Stimulated activated CD4-positive, alpha-beta T cell treated with anti-CD3 and anti-CD28 coated beads, Interleukin-2, amount 100 ng/mL, for 48 hours (primary cell): ENCODE results near the gene COA1.
A peak's percentile ranks its signal among the peaks of the same experiment; 100 is the strongest.
"Not testable (repeated sequence)": the region's sequence is repeated elsewhere in the genome, so short reads cannot be mapped to it uniquely, and the experiment has no call there.

Experiments
- DNase-seq, 2 donors: peaks; one replicate each; pipeline ENCODE4 v3.0.0-alpha.2; 2020

COA1 gene

GRCh38 chr7:43729214-43729923 lies at the start of gene COA1:
Gene COA1 (minus strand): TSS chr7:43729523. CDS start chr7:43648614, 80,909 bp downstream.
- peak; percentile 73 to 77 for DNase-seq

GRCh38 chr7:43778293-43779044 lies 49.1 kb upstream of the COA1 start:
- DNase-seq = not testable (repeated sequence)

DNA sequence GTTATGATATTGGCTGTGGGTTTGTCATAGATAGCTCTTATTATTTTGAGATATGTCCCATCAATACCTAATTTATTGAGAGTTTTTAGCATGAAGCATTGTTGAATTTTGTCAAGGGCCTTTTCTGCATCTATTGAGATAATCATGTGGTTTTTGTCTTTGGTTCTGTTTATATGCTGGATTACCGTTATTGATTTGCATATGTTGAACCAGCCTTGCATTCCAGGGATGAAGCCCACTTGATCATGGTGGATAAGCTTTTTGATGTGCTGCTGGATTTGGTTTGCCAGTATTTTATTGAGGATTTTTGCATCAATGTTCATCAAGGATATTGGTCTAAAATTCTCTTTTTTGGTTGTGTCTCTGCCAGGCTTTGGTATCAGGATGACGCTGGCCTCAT lies 45.9 kb upstream of the COA1 start:
- DNase-seq = not testable (repeated sequence)

- DNase-seq = not testable (repeated sequence)
These were observed 43.9 kb upstream of the COA1 start for GRCh38 chr7:43773268-43773667.

DNA sequence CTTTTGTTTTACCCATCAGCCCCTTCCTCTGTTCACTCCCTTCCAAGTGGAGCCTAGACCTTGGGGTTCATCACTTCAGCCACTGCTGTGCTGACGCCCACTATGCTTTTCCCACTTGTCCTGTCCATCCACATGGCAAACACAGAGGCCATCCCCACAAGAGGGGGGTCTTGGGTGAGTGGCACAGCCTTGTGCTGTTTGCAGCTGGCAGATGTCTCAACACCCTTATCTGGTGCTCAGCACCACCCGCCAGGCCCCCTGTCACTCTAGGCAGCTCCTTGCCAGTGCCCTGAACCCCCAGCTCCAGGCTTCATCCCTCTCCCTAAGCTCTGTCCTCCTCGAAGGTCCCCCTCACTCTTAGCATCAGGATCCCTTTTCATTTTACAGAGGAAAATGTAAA lies 42.2 kb upstream of the COA1 start:
- no peak for DNase-seq

- DNase-seq = no peak
These were observed 41.8 kb upstream of the COA1 start for GRCh38 chr7:43771128-43771527.

- DNase-seq = no peak
These were observed 40.6 kb upstream of the COA1 start for GRCh38 chr7:43769791-43770465.

DNA sequence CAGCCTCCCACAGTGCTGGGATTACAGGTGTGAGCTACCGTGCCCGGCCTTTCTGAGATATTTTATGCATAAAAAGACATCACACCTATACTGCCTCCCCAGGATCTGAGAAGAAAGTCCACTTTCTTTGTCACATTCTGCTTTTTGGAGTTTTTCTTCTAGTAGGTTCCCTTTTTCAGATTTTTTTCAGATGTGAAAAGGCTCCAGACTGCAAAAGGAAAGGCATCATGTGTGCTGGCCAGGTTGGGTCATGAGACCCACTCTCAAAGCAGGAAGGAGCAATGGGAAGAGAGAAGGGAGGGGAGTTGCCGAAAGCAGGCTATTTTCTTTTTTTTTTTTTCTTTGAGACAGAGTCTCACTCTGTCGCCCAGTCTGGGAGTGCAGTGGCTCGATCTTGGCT lies 40.0 kb upstream of the COA1 start:
- no peak for DNase-seq

DNA sequence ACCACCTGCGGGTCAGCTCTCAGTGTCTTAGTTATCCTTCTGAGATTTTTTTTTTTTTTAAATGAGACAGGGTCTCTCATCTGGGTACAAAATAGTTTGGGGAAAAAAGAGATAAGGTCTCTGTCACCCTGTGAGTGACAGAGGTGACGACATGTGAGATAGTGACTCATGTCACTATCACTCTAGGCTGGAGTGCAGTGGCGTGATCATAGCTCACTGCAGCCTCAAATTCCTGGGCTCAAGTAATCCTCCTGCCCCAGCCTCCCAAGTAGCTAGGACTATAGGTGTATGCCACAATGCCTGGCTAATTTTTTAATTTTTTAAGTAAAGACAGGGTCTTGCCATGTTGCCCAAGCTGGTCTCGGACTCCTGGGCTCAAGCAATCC lies 39.6 kb upstream of the COA1 start:
- DNase-seq = no peak

DNA sequence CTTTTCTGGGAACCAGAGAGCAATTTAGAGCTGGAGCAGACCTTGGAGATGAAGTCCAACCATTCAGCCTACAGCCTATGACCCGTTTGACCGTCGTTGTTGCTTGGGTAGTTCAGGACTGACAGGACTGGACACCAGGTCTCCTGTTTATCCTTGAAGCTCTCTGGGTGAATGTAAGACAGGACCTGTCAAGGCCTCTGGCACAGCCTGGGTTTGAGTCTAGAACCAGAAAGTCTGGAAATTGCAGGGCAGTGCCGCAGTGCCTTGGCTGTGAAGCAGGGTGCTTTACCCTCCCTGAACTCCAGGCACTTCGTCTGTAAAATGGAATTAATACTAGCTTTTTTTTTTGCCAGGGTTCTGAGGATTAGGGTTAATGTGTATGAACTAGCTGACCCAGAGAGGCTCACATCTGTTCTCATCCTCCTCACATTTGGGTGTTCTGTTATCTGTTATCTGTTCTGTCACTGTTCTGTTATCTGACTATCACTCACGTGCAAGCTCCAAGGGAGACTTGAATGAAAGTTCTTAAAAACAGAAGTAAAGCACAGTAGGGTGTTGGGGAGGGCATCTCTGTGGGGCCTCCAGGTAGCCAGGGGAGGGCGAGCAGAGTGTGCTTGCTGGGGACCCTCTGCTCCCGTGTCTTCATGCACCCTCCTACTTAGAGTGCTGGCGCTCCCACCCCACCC lies 39.0 kb upstream of the COA1 start:
- no peak for DNase-seq

DNA sequence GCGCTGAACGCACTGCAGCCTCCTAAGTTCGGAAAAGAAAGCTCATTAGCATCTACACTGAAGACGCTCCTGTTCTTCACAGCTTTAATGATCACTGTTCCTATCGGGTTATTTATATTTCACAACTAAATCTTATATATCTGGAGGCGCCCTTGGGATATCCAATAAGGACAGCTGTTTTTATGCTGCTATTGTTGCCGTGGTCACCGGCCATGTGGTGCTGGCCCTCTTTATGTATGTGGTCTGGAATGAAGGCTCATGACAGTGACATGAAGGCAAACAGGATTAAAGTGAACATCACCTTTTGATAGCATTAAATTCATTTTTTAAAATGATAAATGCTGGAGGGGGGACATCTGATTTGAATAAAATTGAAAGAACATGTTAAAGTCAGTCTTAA lies 38.0 kb upstream of the COA1 start:
- no peak for DNase-seq

DNA sequence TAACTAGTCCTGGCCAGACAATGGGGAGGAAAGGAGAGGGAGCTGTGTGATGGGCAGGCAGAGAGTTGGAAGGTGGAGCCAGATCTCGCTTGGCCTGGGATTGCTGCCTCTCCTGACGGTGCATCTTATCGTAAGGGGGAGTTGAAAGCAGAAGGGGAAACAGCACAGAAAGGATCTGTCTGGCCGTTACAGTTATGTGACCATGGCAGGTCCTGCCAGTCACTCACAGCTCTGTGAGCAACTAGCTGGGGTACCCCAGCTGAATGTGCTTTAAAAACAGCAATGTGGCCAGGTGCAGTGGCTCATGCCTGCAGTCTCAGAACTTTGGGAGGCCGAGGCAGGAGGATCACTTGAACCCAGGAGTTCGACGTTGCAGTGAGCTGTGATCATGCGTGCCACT lies 37.2 kb upstream of the COA1 start:
- no peak for DNase-seq

DNA sequence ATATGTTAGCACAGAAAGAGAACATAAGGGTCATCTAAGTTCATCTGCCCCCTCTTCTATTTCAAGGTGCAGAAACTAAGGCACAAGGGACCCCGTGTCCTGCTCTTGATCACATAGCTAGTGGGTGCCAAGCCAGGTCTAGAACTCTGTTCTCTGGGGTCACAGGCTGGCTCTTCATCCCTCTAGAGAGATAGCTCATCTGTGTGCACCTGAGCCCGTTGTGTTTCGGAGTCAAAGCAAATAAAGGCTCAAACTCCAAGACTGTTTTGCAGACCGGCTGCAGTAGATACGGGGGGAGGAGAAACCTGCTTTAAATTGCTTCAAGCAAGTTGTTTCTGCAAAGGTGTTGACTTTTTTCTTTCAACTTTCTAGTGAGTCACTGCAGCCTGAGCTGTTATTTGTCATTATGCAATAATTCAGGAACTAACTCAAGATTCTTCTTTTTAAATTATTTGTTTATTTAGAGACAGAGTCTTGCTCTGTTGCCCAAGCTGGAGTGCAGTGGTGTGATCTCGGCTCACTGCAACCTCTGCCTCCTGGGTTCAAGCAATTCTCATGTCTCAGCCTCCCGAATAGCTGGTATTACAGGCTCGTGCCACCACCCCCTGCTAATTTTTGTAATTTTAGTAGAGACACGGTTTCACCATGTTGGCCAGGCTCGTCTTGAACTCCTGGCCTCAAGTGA lies 35.6 kb upstream of the COA1 start:
- no peak for DNase-seq

GRCh38 chr7:43764039-43764761 lies 34.9 kb upstream of the COA1 start:
- DNase-seq = peak; percentile 34 to 47

DNA sequence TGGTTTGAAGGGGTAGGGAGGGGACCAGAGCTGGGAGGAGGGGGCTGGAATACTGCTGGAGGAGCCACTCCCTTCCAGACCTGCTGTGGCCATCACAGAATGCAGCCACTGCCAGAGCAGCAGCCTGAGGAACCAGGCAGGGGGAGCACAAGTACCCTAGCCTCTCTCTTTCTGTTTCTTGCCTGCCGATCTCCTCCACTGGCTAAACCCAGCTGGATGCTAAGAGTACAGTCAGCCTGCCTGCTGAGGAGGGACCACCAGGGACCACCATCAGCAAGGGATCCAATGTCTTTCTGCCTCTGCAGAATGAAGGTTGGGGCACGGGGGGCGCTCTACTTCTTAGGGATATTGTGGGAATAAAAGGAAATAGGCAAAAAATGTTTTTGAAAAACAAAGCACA lies 33.9 kb upstream of the COA1 start:
- no peak for DNase-seq

GRCh38 chr7:43761938-43762692 lies 32.8 kb upstream of the COA1 start:
- no peak for DNase-seq

- no peak for DNase-seq
These were observed 32.1 kb upstream of the COA1 start for GRCh38 chr7:43761382-43761781.

DNA sequence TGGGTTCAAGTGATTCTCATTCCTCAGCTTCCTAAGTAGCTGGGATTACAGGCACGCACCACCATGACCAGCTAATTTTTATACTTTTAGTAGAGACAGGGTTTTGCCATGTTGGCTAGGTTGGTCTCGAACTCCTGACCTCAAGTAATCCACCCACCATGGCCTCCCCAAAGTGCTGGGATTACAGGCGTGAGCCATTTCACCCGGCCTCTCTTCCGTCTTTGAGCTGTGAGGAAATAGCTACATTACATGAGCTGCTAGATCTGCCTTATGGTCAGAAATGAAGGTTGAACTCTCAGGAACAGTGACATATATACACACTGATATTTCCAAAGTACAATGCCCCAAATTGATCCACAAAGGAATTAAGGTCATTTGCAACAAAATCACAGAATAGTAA lies 31.5 kb upstream of the COA1 start:
- DNase-seq = no peak

DNA sequence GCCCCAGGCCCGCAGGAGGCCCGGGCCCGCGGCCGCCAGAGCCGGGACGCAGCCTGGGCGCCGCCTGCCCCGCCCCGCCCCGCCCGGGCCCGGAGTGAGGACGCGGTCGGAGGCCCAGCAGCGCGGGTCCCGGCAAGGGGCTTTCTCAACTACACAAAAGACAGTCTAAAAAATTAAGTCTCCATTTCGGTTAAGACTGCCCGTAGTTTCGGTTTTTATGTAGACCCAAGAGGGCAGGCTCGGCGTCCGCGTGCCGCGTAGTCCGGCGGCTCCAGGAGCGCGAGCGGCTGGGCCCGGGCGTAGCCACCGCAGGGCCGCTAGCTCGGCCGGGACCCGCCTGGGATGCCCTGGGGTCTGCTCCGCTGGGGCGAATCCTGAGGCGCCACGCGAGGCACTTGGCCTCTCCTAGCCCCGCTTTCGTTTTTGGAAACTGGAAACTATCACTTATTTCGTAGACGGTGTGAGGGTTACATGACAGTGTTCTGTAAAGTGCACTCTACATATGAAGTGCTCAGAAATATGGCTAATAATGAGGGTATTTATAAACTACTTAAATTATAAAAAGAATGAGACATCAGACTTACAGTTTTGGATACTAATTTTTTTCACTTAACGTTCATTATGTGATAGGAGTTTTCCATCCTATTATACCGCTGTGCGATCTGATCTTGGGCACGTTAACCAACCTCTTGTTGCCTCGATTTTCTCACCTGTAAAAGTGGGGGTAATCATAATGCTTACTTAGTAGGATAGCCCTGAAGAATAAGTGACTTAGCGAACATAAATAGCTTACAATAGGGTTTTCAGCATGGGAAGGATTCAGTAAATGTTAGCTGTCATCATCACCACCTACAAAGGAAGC lies 29.7 kb upstream of the COA1 start:
- DNase-seq = peak in 1 of 2 donors; percentile 25
